PFSK-1 (cell line): ENCODE measurements around the gene C1orf35.

Source experiments
- FOXP2 ChIP-seq: optimal IDR thresholded peaks from 2 replicates; pipeline ENCODE3; 2011; ENCODE audit warnings: borderline replicate concordance, control low read depth, inconsistent platforms; ENCODE audit not compliant: insufficient read depth; ENCODE audit errors: extremely low read length, extremely low read depth
- POLR2AphosphoS5 ChIP-seq: IDR thresholded peaks from 2 replicates; pipeline ENCODE4 v1.6.1; 2012; ENCODE audit warnings: low read depth, mild to moderate bottlenecking, control low read depth, low read length, moderate library complexity
- REST ChIP-seq, 2 experiments: IDR thresholded peaks; 2 replicates each; pipeline versions ENCODE4 v1.6.1 to v1.8.0; 2011 to 2012; ENCODE audit warnings: low read depth in 2 of 2, low read length in 2 of 2, control low read depth in 1 of 2, inconsistent platforms in 1 of 2, mild to moderate bottlenecking in 1 of 2, moderate library complexity in 1 of 2; ENCODE audit not compliant: insufficient read depth in 1 of 2
- TAF1 ChIP-seq: IDR thresholded peaks from 2 replicates; pipeline ENCODE4 v1.6.1; 2012; ENCODE audit warnings: low read length, control low read depth, borderline replicate concordance; ENCODE audit not compliant: insufficient read depth

GRCh38 chr1:228098323-228098931 is 4.7 kb downstream of the C1orf35 start:
- no peak; the same call in 1 of the 2 replicates for TF ChIP-seq POLR2AphosphoS5
- no peak for TF ChIP-seq REST (IDR thresholded peaks at IDR 0.05; ENCODE audit: insufficient read depth in 1 of 2, low read depth in 2 of 2, low read length in 2 of 2)
- TF ChIP-seq TAF1 = no peak
- no peak for TF ChIP-seq FOXP2
